ENCODE measurements around the gene OR11L1.

GRCh38 chr1:247840818-247841217 is 878 bp downstream of the OR11L1 start:
- TF ChIP-seq CTCF (IDR thresholded peaks at IDR 0.05): no peak
- TF ChIP-seq POLR2AphosphoS5 (IDR thresholded peaks at IDR 0.05): no peak
- TF ChIP-seq POLR2A (IDR thresholded peaks at IDR 0.05; ENCODE audit: low read depth): no peak
- no peak for TF ChIP-seq EP300 (IDR thresholded peaks at IDR 0.05)

Data from esophagus muscularis mucosa (tissue), 4 donors.